Caco-2 (cell line): Measurements from ENCODE around the gene DLG2. TPM values are rescaled to one million over a fixed set of nuclear protein-coding genes. Genes with fewer than 3 reads are reported as not detected.

Experiments used
- BruUV-seq: library from RNA; stranded (reverse); fragments of 400-500 nt; replicated peaks from 2 replicates; lab custom pipeline; 2021; lab: Mats Ljungman, UMichigan
- CTCF ChIA-PET: fragments of 300-600 bp; sonication (Branson Sonifier 250); formaldehyde crosslinking; loops from one replicate; lab custom pipeline; 2022; ENCODE audit warnings: antibody characterized with exemption; lab: Charles Lee
- POLR2A ChIA-PET: fragments of 300-600 bp; sonication (Branson Sonifier 250); formaldehyde crosslinking; loops from one replicate; lab custom pipeline; 2022; ENCODE audit warnings: antibody characterized with exemption; lab: Charles Lee
- DNase-seq, 2 experiments: peaks; one replicate each; pipeline versions ENCODE4 v3.0.0 to v3.0.0-alpha.2; 2020 to 2022
- H3K27me3 ChIP-seq: replicated peaks from 2 replicates; pipeline ENCODE4 v1.6.0; 2011; ENCODE audit warnings: low read length; ENCODE audit not compliant: control insufficient read depth, insufficient read depth
- H3K36me3 ChIP-seq: 2 replicates; pipeline ENCODE4 v1.5.1; 2011; ENCODE audit warnings: low read length; ENCODE audit not compliant: control insufficient read depth, insufficient read depth
- H3K4me1 ChIP-seq: fragments of 250-450 bp; sonication (Bioruptor Pico); 2 replicates; pipeline ENCODE4 v1.5.1; 2020; ENCODE audit warnings: mild to moderate bottlenecking
- H3K4me3 ChIP-seq: 2 replicates; pipeline ENCODE4 v1.5.1; 2011; ENCODE audit warnings: low read depth, mild to moderate bottlenecking, control low read depth, low read length
- H3K9me3 ChIP-seq: fragments of 250-450 bp; sonication (Bioruptor Pico); 2 replicates; pipeline ENCODE4 v1.5.1; 2020; ENCODE audit warnings: mild to moderate bottlenecking, moderate library complexity
- H3K27ac Mint-ChIP-seq: one replicate; pipeline ENCODE4 v1.8.0; 2022; ENCODE audit warnings: mixed read lengths; ENCODE audit not compliant: unreplicated experiment
- H3K27me3 Mint-ChIP-seq: one replicate; pipeline ENCODE4 v1.8.0; 2022; ENCODE audit warnings: mixed read lengths; ENCODE audit not compliant: insufficient read depth, unreplicated experiment
- H3K36me3 Mint-ChIP-seq: one replicate; pipeline ENCODE4 v1.8.0; 2022; ENCODE audit warnings: mild to moderate bottlenecking, mixed read lengths; ENCODE audit not compliant: insufficient read depth, unreplicated experiment
- H3K4me1 Mint-ChIP-seq: one replicate; pipeline ENCODE4 v1.8.0; 2022; ENCODE audit warnings: low read depth, mixed read lengths; ENCODE audit not compliant: unreplicated experiment
- H3K4me3 Mint-ChIP-seq: one replicate; pipeline ENCODE4 v1.8.0; 2022; ENCODE audit warnings: mild to moderate bottlenecking, moderate library complexity, mixed read lengths; ENCODE audit not compliant: unreplicated experiment
- H3K9me3 Mint-ChIP-seq: one replicate; pipeline ENCODE4 v1.8.0; 2022; ENCODE audit warnings: mixed read lengths; ENCODE audit not compliant: unreplicated experiment
- CTCF ChIP-seq, 2 experiments: fragments of 200-600 bp in 1 of 2; IDR thresholded peaks; 1 replicate in 1 of 2; 2 replicates in 1 of 2; pipeline versions ENCODE4 v1.5.1 to v1.8.0; 2011 to 2022; ENCODE audit warnings: antibody characterized with exemption in 1 of 2, control low read depth in 1 of 2, inconsistent platforms in 1 of 2, low read depth in 1 of 2, low read length in 1 of 2, mild to moderate bottlenecking in 1 of 2, moderate library complexity in 1 of 2; ENCODE audit not compliant: insufficient read depth in 1 of 2, severe bottlenecking in 1 of 2, unreplicated experiment in 1 of 2
- intact Hi-C: fragments of 100-400 bp; cut with micrococcal nuclease; formaldehyde crosslinking; loops from one replicate; pipeline ENCODE4 v1.10.0; 2022; ENCODE audit not compliant: unreplicated experiment
- total RNA-seq: library from RNA; stranded (reverse); gene quantifications from 2 replicates; pipeline ENCODE4 v1.2.3, GENCODE V29; 2022

The DLG2 gene
- total RNA-seq, 1 experiment from 2014 or later, result 21.6 TPM

- no TSS peak for BruUV-seq
- intact Hi-C loops, result no loop called here
- H3K36me3 ChIP-seq, result no peaks in the 10 kb centered on the region
- H3K4me3 ChIP-seq, result no peak overlapping the region
- POLR2A ChIA-PET, result no interaction called here
- Mint-ChIP-seq H3K27ac (no peak overlapping the region), H3K4me1 (no peaks in the 10 kb centered on the region), H3K27me3 (no peaks in the 10 kb centered on the region), H3K4me3 (no peak overlapping the region), H3K9me3 (peaks cover 8% of the 10 kb centered on the region), H3K36me3 (no peaks in the 10 kb centered on the region)
- no peak for TF ChIP-seq CTCF (IDR thresholded peaks at IDR 0.05; ENCODE audit: insufficient read depth in 1 of 2, low read depth in 1 of 2, low read length in 1 of 2, severe bottlenecking in 1 of 2, unreplicated experiment in 1 of 2)
- H3K27me3 ChIP-seq, result no peaks in the 10 kb centered on the region
- CTCF ChIA-PET, result no interaction called here
- H3K4me1 ChIP-seq, result no peaks in the 10 kb centered on the region
- DNase-seq, result no peak
- H3K9me3 ChIP-seq, result no peaks in the 10 kb centered on the region
Observed at GRCh38 chr11:85089654-85090053, 537.5 kb downstream of the DLG2 start.

- BruUV-seq, result no TSS peak
- Histone ChIP-seq H3K4me3 (no peak overlapping the region), H3K4me1 (no peaks in the 10 kb centered on the region), H3K9me3 (no peaks in the 10 kb centered on the region), H3K36me3 (no peaks in the 10 kb centered on the region), H3K27me3 (no peaks in the 10 kb centered on the region)
- no peak overlapping the region for H3K4me3 Mint-ChIP-seq
- no peak overlapping the region for H3K27ac Mint-ChIP-seq
- H3K4me1 Mint-ChIP-seq, result no peaks in the 10 kb centered on the region
- H3K36me3 Mint-ChIP-seq, result no peaks in the 10 kb centered on the region
- ChIA-PET POLR2A (no interaction called here), CTCF (interaction anchor here (0.7 kb wide), 1 partner anchor 186 kb away, joined by 4 read pairs; no protein-coding TSS in a partner anchor)
- H3K9me3 Mint-ChIP-seq, result peaks cover 8% of the 10 kb centered on the region
- intact Hi-C loops, result no loop called here
- H3K27me3 Mint-ChIP-seq, result no peaks in the 10 kb centered on the region
- no peak for TF ChIP-seq CTCF (IDR thresholded peaks at IDR 0.05; ENCODE audit: insufficient read depth in 1 of 2, low read depth in 1 of 2, low read length in 1 of 2, severe bottlenecking in 1 of 2, unreplicated experiment in 1 of 2)
- no peak for DNase-seq
Observed at GRCh38 chr11:85088286-85088685, 538.9 kb downstream of the DLG2 start.

- Mint-ChIP-seq H3K36me3 (no peaks in the 10 kb centered on the region), H3K4me3 (no peak overlapping the region), H3K4me1 (no peaks in the 10 kb centered on the region), H3K9me3 (peaks cover 8% of the 10 kb centered on the region), H3K27ac (no peak overlapping the region), H3K27me3 (no peaks in the 10 kb centered on the region)
- no peak for DNase-seq
- no peaks in the 10 kb centered on the region for H3K4me1 ChIP-seq
- ChIA-PET POLR2A (interaction anchor here (0.6 kb wide), 1 partner anchor 185 kb away, joined by 3 read pairs; no protein-coding TSS in a partner anchor), CTCF (no interaction called here)
- TF ChIP-seq CTCF (IDR thresholded peaks at IDR 0.05; ENCODE audit: insufficient read depth in 1 of 2, low read depth in 1 of 2, low read length in 1 of 2, severe bottlenecking in 1 of 2, unreplicated experiment in 1 of 2), result no peak
- no peaks in the 10 kb centered on the region for H3K27me3 ChIP-seq
- intact Hi-C loops, result no loop called here
- H3K9me3 ChIP-seq, result no peaks in the 10 kb centered on the region
- BruUV-seq, result no TSS peak
- no peak overlapping the region for H3K4me3 ChIP-seq
- H3K36me3 ChIP-seq, result no peaks in the 10 kb centered on the region
Observed at GRCh38 chr11:85086504-85087284, 540.5 kb downstream of the DLG2 start.
